GM12878 (cell line): ENCODE measurements around the gene SHH. TPM values are rescaled to one million over a fixed set of nuclear protein-coding genes. Genes with fewer than 3 reads are reported as not detected.

ENCODE experiments used
- ATAC-seq: fragments of 200-7000 bp; cut with Tn5 transposase; 3 replicates; pipeline ENCODE4 v1.9.1; 2020; ENCODE audit warnings: mild to moderate bottlenecking, moderate library complexity
- BruUV-seq: library from RNA; stranded (reverse); fragments of 400-500 nt; replicated peaks from 2 replicates; lab custom pipeline; 2021; lab: Mats Ljungman, UMichigan
- CTCF ChIA-PET: fragments of 300-600 bp; sonication (Branson Sonifier 250); formaldehyde crosslinking; extraction: SDS; loops from one replicate; lab custom pipeline; 2021; ENCODE audit warnings: inconsistent platforms; lab: Yijun Ruan, JAX
- POLR2A ChIA-PET: fragments of 350-600 bp; formaldehyde crosslinking; extraction: SDS; loops from one replicate; lab custom pipeline; 2021; ENCODE audit warnings: inconsistent platforms; lab: Charles Lee
- RAD21 ChIA-PET: fragments of 300-600 bp; sonication (Branson Sonifier 250); formaldehyde crosslinking; loops from one replicate; lab custom pipeline; 2023; ENCODE audit warnings: antibody characterized with exemption; ENCODE audit not compliant: unreplicated experiment; lab: Charles Lee
- SMC1A ChIA-PET: fragments of 300-600 bp; sonication (Branson Sonifier 250); formaldehyde crosslinking; loops from one replicate; lab custom pipeline; 2023; ENCODE audit not compliant: unreplicated experiment, uncharacterized antibody; lab: Charles Lee
- DNase-seq: peaks from one replicate; pipeline ENCODE4 v3.0.0-alpha.2; 2011; ENCODE audit warnings: low read depth, low spot score
- FAIRE-seq: peaks from 3 replicates; lab custom pipeline; 2011; peaks lifted over from hg19 to GRCh38; lab: Jason Lieb, UNC
- H2AFZ ChIP-seq: 2 replicates; pipeline ENCODE4 v1.6.0; 2011; ENCODE audit warnings: low read depth, low read length, control low read depth; ENCODE audit not compliant: control insufficient read depth
- H3K27ac ChIP-seq: 2 replicates; pipeline ENCODE4 v1.5.1; 2011; ENCODE audit warnings: control low read depth; ENCODE audit not compliant: control insufficient read depth, insufficient read depth
- H3K27me3 ChIP-seq, 2 experiments: replicated peaks in 1 of 2; 2 replicates each; pipeline versions ENCODE4 v1.6.0 to v1.6.1; 2011; ENCODE audit warnings: low read length in 1 of 2; ENCODE audit not compliant: control insufficient read depth in 2 of 2, insufficient read depth in 2 of 2
- H3K36me3 ChIP-seq, 2 experiments: 2 replicates each; pipeline ENCODE4 v1.5.1; 2011; ENCODE audit warnings: low read length in 1 of 2; ENCODE audit not compliant: control insufficient read depth in 2 of 2, insufficient read depth in 2 of 2
- H3K4me1 ChIP-seq: 2 replicates; pipeline ENCODE4 v1.6.1; 2011; ENCODE audit warnings: mild to moderate bottlenecking, low read length, moderate library complexity, mixed read lengths; ENCODE audit not compliant: control insufficient read depth, insufficient read depth
- H3K4me2 ChIP-seq: 2 replicates; pipeline ENCODE4 v1.6.0; 2011; ENCODE audit warnings: control low read depth; ENCODE audit not compliant: control insufficient read depth, insufficient read depth
- H3K4me3 ChIP-seq: fragments of 200-600 bp; sonication (generic); 2 replicates; pipeline ENCODE4 v1.5.1; 2016
- H3K79me2 ChIP-seq: 2 replicates; pipeline ENCODE4 v1.6.0; 2011; ENCODE audit warnings: low read length; ENCODE audit not compliant: control insufficient read depth, insufficient read depth
- H3K9ac ChIP-seq: 2 replicates; pipeline ENCODE4 v1.8.0; 2011; ENCODE audit warnings: low read length, control low read depth, mixed read lengths; ENCODE audit not compliant: control insufficient read depth, insufficient read depth
- H3K9me3 ChIP-seq: replicated peaks from 3 replicates; pipeline ENCODE4 v1.5.1; 2011; ENCODE audit warnings: mild to moderate bottlenecking, low read length; ENCODE audit not compliant: control insufficient read depth, insufficient read depth
- H4K20me1 ChIP-seq: 2 replicates; pipeline ENCODE4 v1.6.0; 2011; ENCODE audit not compliant: control insufficient read depth, insufficient read depth
- GATAD2B ChIP-seq: fragments of 450-650 bp; conservative IDR thresholded peaks from 2 replicates; pipeline ENCODE4 v1.6.1; 2017; ENCODE audit warnings: low read depth, mild to moderate bottlenecking, moderate library complexity
- NFIC ChIP-seq: IDR thresholded peaks from 2 replicates; pipeline ENCODE4 v1.6.1; 2012; ENCODE audit warnings: low read depth, mild to moderate bottlenecking, inconsistent platforms, low read length, moderate library complexity
- POLR2AphosphoS5 ChIP-seq: IDR thresholded peaks from 2 replicates; pipeline ENCODE4 v1.6.1; 2011; ENCODE audit warnings: mild to moderate bottlenecking, low read length, inconsistent platforms
- RUNX3 ChIP-seq: IDR thresholded peaks from 2 replicates; pipeline ENCODE4 v1.6.1; 2012; ENCODE audit warnings: low read length, inconsistent platforms
- WGBS: methylation state at CpG from one replicate; pipeline ENCODE4 v1.1.6; 2016; ENCODE audit warnings: low lambda C conversion rate; ENCODE audit not compliant: insufficient replicate concordance, insufficient coverage; ENCODE audit errors: missing lambda C conversion rate; 5-methylcytosine and 5-hydroxymethylcytosine counted together
- in situ Hi-C: fragments of 300-500 bp; cut with MboI; formaldehyde crosslinking; loops from 9 replicates; pipeline ENCODE4 v1.14.3; 2018; ENCODE audit warnings: mixed read lengths
- intact Hi-C: fragments of 100-400 bp; cut with micrococcal nuclease; formaldehyde crosslinking; loops from one replicate; pipeline ENCODE4 v1.14.2; 2022; ENCODE audit not compliant: unreplicated experiment
- polyA plus RNA-seq, 11 experiments: library from polyadenylated mRNA; depleted of rRNA in 4 of 11; unstranded in 6 of 11; stranded (reverse) in 5 of 11; fragments of >200 nt; fragmentation: Nextera tagmentation in 4 of 11; fragmentation: Illumina TruSeq in 1 of 11; extraction: Ambion mirVana in 4 of 11; extraction: Trizol in 1 of 11; gene quantifications; 1 replicate in 1 of 11; 2 replicates in 10 of 11; pipeline versions ENCODE4 v1.2.1 to v1.2.3, GENCODE V29; 2011 to 2016; ENCODE audit warnings: inconsistent platforms in 2 of 11, missing spikeins in 2 of 11, low read depth in 1 of 11
- total RNA-seq, 4 experiments: library from RNA; depleted of rRNA in 3 of 4; stranded (reverse); fragments of >200 nt in 3 of 4; fragmentation: Illumina TruSeq in 1 of 4; extraction: Trizol in 1 of 4; gene quantifications; 2 replicates each; pipeline versions ENCODE4 v1.2.1 to v1.2.3, GENCODE V29; 2013 to 2021

Gene SHH
- total and polyA plus RNA-seq, 10 of the 15 experiments (the other 5 are each of a cell fraction or from before 2014, with no cell fraction given): not detected

DNA sequence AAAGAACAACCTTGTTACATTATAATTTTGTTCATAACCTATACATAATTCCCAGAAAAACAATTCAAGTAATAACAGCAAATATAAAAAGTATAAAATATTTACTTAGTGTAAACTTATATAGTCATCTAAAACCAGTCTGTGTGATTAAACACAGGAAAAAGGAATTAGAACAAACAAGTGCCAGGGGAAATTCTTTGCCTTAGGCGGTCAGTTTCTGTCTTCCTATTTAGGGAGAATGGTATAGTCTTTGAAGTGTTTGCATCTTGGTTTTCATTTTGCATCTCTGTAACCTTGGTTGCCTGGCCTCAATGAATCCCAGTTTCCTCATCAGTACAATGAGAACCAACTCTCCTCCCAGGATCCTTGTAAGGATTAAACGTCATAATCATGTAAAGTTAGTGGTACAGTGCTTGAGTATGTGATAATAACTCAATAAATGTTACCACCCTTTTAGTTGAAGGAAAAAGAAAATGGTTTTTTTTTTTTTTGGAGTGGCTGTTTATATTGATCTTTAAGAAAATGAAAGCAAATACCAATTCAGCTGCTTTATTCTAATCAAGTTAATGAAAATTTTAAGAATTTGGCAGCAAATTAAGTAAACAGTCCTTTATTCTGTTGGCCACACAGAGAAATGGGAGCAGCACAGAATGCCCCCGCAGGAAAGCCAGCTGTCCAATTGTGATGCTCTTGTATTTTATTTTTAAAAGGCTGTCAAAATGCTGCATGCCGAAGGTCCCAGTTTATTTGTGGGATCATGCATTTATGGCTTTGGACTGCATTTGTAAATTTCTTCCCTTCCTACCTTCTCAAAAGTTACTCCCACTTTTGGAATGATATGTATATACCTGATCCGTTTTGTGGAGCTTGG, 61.8 kb downstream of the SHH start:
- H3K36me3 ChIP-seq: peaks cover 1 to 5% of the 10 kb centered on the region in 2 experiments; a peak in 3 of 4 replicates
- intact Hi-C loops: loop anchor here (10.0 kb wide), 1 partner anchor 546 kb away; no protein-coding TSS in a partner anchor
- TF ChIP-seq POLR2AphosphoS5 (no peak), RUNX3 (0 out of 2 replicates have a peak, but pooled peaks have one; percentile 16), GATAD2B (no peak), NFIC (0 out of 2 replicates have a peak, but pooled peaks have one; percentile 13)
- TF ChIP-seq, all 136 proteins: peak for 2
- Histone ChIP-seq H3K9me3 (no peaks in the 10 kb centered on the region), H3K79me2 (peaks cover 74% of the 10 kb centered on the region), H4K20me1 (no peaks in the 10 kb centered on the region), H3K4me2 (peak overlapping the region; percentile 6; the same call in 1 of the 2 replicates), H3K4me1 (peaks cover 50% of the 10 kb centered on the region), H3K27me3 (no peaks in the 10 kb centered on the region), H3K27ac (peak overlapping the region; percentile 86), H3K4me3 (no peak overlapping the region; the same call in 1 of the 2 replicates), H2AFZ (no peak overlapping the region), H3K9ac (no peak overlapping the region)
- in situ Hi-C loops: loop anchor here (10.0 to 25.0 kb wide), 2 partner anchors 363 to 546 kb away; no protein-coding TSS in a partner anchor
- ChIA-PET POLR2A (no interaction called here), RAD21 (no interaction called here), CTCF (interaction anchor here (0.7 to 1.4 kb wide), 4 partner anchors 11 to 754 kb away, joined by 3 to 4 read pairs (median 3); no protein-coding TSS in a partner anchor), SMC1A (interaction anchor here (1.3 to 1.5 kb wide), 2 partner anchors 10 to 152 kb away, joined by 3 to 6 read pairs; no protein-coding TSS in a partner anchor)
- no TSS peak for BruUV-seq
- DNase-seq (no peak), FAIRE-seq (no peak), ATAC-seq (no peak)
- WGBS: 73% methylated on average over 5 of the region's 5 CpGs

Other genes starting within 250 kb of the SHH start
- 24.6 and 27.2 TPM in 2 replicates for gene RBM33, start 167.8 kb downstream of the SHH start, total RNA-seq (2014; rRNA removed)
- gene RBM33, start 167.8 kb downstream of the SHH start, total RNA-seq (2014; rRNA removed; fragmentation: Illumina TruSeq; extraction: Trizol): 22.2 and 23.6 TPM in 2 replicates
- gene RBM33, start 167.8 kb downstream of the SHH start, total RNA-seq (2021): 62.0 and 67.2 TPM in 2 replicates
- 17.4 and 22.6 TPM in 2 replicates for gene RBM33, start 167.8 kb downstream of the SHH start, polyA plus RNA-seq (2011; rRNA removed)
- 21.9 and 26.1 TPM in 2 replicates for gene RBM33, start 167.8 kb downstream of the SHH start, polyA plus RNA-seq (2014; fragmentation: Illumina TruSeq; extraction: Trizol)
- gene RBM33, start 167.8 kb downstream of the SHH start, polyA plus RNA-seq (2014; fragmentation: Nextera tagmentation; extraction: Ambion mirVana): 1 to 10 TPM; 4.7 to 5.6 TPM
- gene RBM33, start 167.8 kb downstream of the SHH start, polyA plus RNA-seq (2014; rRNA removed): 25.1 and 32.9 TPM in 2 replicates
- gene RBM33, start 167.8 kb downstream of the SHH start, polyA plus RNA-seq (2016; fragmentation: Nextera tagmentation; extraction: Ambion mirVana): 10 to 100 TPM; 55.5 to 60.3 TPM